Left cardiac atrium (tissue), 4 donors: ENCODE measurements around the gene CCDC91. TPM values are rescaled to one million over a fixed set of nuclear protein-coding genes. Genes with fewer than 3 reads are reported as not detected.
"Not testable (repeated sequence)": the region's sequence is repeated elsewhere in the genome, so short reads cannot be mapped to it uniquely, and the experiment has no call there.

Source experiments
- ATAC-seq, 2 donors: fragments of 200-7000 bp; cut with Tn5 transposase; one replicate each; pipeline ENCODE4 v1.9.1; 2020; ENCODE audit warnings: mild to moderate bottlenecking in 2 of 2, moderate library complexity in 2 of 2
- DNase-seq: peaks from one replicate; pipeline ENCODE4 v3.0.0-alpha.2; 2020
- intact Hi-C, 2 donors: fragments of 100-400 bp; cut with DNase I; formaldehyde crosslinking; loops; one replicate each; pipeline versions ENCODE4 v1.14.1 to v1.15.1; 2022 to 2023
- total RNA-seq, 2 donors: library from RNA; stranded (reverse); fragmentation: NEBNext Ultra II Directional; extraction: Animal tissue kit (Norgen Biotek cat#: 25700); gene quantifications; one replicate each; pipeline ENCODE4 v1.2.1, GENCODE V29; 2021
- donor health status: DM: no; HTN: yes; CAD: no.
- donor health status: DM: no; HTN: yes; CAD: no; lungs with severe emphysema.
- donor health status: DM: yes; HTN: yes; CAD: no.
- donor health status: Dilated cardiomyopathy.

CCDC91 gene
- total RNA-seq, 2 donors from 2014 or later = 34.3 to 43.6 TPM

- ATAC-seq = no peak
- no peak for DNase-seq
- intact Hi-C loops = no loop called here
These were observed 12.4 kb upstream of the CCDC91 start for GRCh38 chr12:28177905-28178304.

GRCh38 chr12:28178775-28179174 is 11.5 kb upstream of the CCDC91 start:
- DNase-seq (no peak), ATAC-seq (no peak)
- intact Hi-C loops = no loop called here

- DNase-seq = no peak
- ATAC-seq = no peak
- intact Hi-C loops = no loop called here
These were observed 9.5 kb upstream of the CCDC91 start for GRCh38 chr12:28180786-28181185.

DNA sequence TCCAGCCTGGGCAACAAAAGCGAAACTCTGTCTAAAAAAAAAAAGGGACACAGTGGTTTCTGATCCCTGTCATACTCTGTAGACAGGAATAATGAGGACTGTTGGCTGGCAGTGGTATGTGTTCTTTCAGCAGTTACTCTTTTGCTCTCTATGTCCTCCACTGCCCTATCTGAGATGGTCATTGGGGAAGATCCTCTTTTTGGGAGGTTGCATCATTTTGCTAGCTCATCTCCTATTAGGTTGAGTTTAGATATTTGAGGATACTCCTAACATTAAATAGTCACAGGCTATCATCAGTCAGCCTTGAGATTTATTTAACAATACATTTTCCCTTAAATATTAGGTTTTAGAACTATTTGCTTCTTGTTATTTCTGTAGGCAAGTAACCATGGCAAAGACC is 5.9 kb upstream of the CCDC91 start:
- DNase-seq (no peak), ATAC-seq (no peak)
- intact Hi-C loops = no loop called here

DNA sequence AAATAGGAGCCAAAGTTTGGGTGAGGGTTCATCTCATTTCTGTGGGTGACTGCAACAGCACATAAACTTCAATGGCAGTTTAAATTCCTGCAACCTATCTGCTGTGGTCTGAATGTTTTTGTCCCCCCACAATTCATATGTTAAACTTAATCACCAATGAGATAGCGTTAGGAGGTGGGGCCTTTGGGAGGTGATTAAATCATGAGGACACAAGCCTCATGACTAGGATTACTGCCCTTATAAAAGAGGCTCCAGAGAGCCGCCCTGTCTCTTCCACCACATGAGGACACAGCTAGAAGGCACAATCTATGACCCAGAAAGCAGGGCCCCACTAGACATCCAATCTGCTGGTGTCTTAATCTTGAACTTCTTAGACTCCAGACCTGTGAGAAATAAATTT is 3.8 kb upstream of the CCDC91 start:
- DNase-seq (no peak), ATAC-seq (no peak)
- intact Hi-C loops = no loop called here

DNA sequence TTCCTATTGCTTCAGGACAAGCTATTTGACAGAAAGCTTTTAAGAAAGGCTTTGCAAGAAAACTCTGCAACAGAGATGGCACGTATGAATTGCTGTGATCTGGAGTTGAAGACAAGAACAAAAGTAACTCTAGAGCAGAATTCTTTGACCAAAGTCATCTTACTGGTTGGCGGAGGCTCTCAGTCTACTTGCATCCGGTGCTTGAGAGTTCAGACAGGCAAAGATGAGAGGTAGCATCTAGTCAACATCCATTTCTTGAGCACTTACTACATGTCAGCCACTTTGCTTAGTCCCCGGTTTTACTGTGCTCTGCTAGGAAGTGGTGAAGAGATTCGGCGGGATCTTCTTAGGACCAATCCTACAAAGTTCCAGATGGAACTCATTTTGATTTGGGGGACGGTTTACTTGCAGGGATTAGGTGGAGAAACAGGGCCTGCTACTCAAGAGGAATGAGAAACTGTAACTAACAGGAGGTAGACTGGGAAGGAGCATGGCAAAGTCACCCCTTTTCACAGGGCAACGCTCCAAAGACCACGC is 404 bp upstream of the CCDC91 start:
- intact Hi-C loops = no loop called here
- DNase-seq (no peak), ATAC-seq (no peak)

DNA sequence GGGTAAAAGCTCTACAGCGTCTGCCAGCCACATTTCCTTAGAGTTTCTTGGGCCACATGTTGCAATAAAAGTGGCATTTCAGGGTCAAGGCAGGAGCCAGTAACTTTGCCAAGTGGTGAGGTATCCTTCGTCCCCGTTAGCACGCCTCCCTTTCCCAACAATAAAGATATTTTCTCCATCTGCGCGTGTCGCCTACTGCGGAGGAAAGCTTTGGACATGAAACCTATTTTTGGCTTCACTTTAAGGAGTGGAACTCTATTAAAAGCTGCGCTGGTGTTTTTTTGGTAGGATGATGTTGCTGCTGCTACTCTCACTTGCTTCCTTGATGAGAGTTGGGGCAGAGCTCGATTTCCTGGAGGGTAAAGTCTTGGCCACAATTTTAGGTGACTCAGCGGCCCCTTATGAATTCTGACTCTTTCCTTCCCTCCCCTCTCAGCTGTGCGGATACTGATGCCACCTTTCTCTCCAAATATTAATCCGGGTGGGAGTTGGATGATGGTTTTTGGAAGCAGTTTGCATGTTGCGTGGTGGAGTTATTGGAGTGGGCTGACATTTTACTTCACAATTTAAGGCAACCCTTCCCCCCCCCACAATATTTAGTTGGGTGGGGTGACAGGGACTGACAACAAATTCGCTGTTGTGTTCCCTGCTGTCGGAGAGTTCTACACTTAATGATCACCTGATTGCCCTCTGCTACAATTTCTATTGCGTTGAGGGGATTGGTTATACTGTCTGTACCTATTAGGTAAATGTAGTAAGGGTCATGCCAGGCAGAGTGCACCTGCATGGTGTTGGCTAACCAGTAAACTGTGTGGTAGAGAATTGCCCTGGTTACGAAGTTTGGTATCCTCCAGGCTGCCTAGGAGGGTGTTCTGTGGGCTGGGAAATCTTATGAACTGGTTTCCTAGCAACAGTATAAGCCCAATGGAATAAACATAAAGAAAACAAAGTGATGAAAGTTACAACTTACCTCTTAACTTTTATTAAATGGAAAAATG is 1.1 kb downstream of the CCDC91 start:
- DNase-seq (peak; percentile 33), ATAC-seq (peak; percentile 56 to 66)
- intact Hi-C loops = no loop called here

DNA sequence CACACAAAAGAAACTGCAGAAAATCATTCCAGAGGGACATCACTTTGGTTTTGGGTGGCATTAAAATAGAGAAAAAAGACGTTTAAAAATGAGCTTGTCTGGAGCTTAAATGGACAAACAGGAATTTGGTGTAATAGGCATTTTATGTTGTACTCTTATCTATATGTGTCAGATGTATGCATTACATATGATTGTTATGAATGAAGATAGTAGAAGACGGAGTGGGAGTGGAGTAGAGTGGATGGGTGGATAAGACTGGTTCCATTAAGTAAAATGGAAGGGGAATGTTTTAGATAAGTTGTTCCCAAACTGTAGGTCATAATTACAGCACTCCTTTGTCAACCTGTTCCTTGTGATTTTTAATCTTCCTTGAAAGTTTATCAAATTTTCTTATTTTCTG is 1.9 kb downstream of the CCDC91 start:
- ATAC-seq = no peak
- no peak for DNase-seq
- intact Hi-C loops = no loop called here

DNA sequence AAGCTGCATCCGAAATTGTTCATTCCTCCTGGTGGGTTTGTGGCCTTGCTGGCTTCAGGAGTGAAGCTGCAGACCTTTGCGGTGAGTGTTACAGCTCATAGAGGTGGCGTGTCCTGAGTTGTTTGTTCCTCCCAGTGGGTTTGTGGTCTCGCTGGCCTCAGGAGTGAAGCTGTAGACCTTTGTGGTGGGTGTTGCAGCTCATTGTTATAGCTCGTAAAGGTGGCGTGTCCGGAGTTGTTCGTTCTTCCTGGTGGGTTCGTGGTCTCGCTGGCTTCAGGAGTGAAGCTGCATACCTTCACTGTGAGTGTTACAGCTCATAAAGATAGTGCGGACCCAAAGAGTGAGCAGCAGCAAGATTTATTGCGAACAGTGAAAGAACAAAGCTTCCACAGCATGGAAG is 4.4 kb downstream of the CCDC91 start:
- DNase-seq = not testable (repeated sequence)

GRCh38 chr12:28201136-28201535 is 10.9 kb downstream of the CCDC91 start:
- DNase-seq, intact Hi-C loops, ATAC-seq: not testable (repeated sequence)

More for the DNA sequence above, 4.4 kb downstream of the CCDC91 start:
- ATAC-seq, intact Hi-C loops: not testable (repeated sequence)

- ATAC-seq (no peak), DNase-seq (no peak)
- intact Hi-C loops = no loop called here
These were observed 12.3 kb downstream of the CCDC91 start for GRCh38 chr12:28202374-28203130.

GRCh38 chr12:28209782-28210181 is 19.5 kb downstream of the CCDC91 start:
- ATAC-seq (no peak), DNase-seq (no peak)
- intact Hi-C loops = no loop called here

- no peak for ATAC-seq
These were observed 21.9 kb downstream of the CCDC91 start for GRCh38 chr12:28212182-28212581.

DNA sequence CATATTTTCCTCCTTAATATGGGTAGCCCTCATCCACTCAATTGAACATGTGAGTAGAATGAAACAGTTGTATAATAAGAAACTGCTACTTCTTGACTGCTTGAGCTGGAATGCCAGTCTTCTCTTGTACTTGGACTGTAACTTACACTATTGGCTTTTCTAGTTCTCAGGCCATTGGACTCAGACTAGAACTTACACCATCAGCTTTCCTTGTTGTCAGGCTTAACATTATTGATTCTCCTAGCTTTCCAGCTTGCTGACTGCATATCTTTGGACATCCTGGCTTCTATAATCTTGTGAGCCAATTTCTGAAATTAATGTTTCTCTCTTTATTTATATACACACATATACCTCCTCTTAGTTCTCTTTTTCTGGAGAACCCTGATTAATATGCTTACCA is 24.8 kb downstream of the CCDC91 start:
- ATAC-seq (no peak), DNase-seq (no peak)
- intact Hi-C loops = no loop called here

More at GRCh38 chr12:28212182-28212581, 21.9 kb downstream of the CCDC91 start:
- intact Hi-C loops = no loop called here
- DNase-seq = no peak

- ATAC-seq (no peak), DNase-seq (no peak)
- intact Hi-C loops = no loop called here
These were observed 25.8 kb downstream of the CCDC91 start for GRCh38 chr12:28216016-28216415.

DNA sequence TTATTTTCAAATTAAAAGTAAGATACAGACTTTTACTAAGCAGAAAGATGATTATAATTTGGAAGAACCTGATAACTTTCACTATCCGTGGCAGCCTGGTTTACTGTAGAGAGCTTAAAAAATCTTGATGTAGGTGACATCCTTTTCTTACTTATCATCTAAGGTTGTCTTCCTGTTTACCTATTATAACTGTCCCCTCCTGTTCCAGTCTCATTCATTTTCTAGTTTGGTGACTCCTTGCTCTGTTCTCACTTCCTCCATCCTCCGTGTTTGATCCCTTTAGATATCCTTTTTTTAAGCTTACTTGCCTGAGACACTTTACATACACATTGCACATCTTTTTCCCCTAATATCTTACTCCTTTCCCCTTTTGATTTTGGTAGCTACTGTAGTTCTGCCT is 27.5 kb downstream of the CCDC91 start:
- intact Hi-C loops = no loop called here
- no peak for DNase-seq
- no peak for ATAC-seq

DNA sequence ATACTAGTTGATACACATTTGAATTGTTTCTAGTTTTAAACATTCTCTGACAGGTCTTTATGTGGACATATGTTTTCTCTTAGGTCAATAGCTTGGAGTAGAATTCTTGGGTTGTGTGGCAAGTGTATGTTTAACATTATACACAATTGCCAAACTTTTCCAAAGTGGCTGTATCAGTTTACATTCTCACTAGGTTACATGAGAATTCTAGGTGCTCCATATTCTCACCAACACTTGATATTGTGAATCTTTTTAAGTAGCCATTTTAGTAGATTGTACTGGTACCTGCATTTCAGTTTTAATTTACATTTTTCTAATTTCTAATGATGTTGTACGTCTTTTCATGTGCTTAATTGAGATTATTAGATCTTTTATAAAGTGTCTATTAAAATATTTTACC is 28.6 kb downstream of the CCDC91 start:
- intact Hi-C loops = no loop called here
- DNase-seq (no peak), ATAC-seq (no peak)

- no peak for ATAC-seq
- intact Hi-C loops = no loop called here
- DNase-seq = no peak
These were observed 29.6 kb downstream of the CCDC91 start for GRCh38 chr12:28219827-28220226.

DNA sequence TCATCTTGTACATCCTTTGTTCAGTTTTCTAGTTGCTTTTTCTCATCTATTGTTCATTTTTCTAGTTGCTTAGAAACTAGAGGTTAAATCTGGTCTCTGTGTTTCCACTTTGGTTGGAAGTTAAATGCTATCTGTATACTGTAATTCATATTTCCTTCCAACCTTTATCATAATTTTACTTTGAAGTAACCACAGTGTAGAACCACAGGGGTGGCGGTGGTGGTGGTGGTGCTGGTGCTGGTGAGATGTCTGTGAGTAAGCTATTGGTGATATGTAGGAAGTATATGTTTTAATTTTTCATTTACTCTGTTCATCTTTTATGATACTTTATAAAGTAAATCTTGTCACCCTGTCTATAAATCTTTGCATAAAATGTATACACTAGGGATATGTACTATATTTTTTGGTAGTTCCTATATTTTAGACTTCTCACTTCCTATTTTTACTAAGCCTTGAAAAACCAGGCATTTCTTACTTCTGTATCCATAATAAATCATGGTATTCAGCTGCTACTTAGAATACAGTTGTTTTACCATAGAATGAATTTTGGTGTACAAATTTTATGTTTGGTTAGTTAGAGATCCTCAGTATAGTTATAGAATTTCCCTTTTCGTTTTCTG is 31.9 kb downstream of the CCDC91 start:
- intact Hi-C loops = no loop called here
- no peak for DNase-seq
- no peak for ATAC-seq
